ENCODE measurements around the gene RXFP2.
A peak's percentile ranks its signal among the peaks of the same experiment; 100 is the strongest.

Gene RXFP2

GRCh38 chr13:31843044-31843443, 103.7 kb downstream of the RXFP2 start:
- no peak for DNase-seq

- DNase-seq: peak; percentile 94
These were observed 107.0 kb downstream of the RXFP2 start for GRCh38 chr13:31846182-31846938.

- no peak for DNase-seq
These were observed 107.8 kb downstream of the RXFP2 start for GRCh38 chr13:31846961-31847752.

GRCh38 chr13:31848621-31849020, 109.3 kb downstream of the RXFP2 start:
- DNase-seq: no peak

- DNase-seq: no peak
These were observed 109.9 kb downstream of the RXFP2 start for GRCh38 chr13:31849206-31849605.

GRCh38 chr13:31850041-31850555, 110.8 kb downstream of the RXFP2 start:
- DNase-seq: no peak

GRCh38 chr13:31851216-31851615, 111.9 kb downstream of the RXFP2 start:
- DNase-seq: no peak
